Muscle layer of duodenum (tissue), 2 donors: Measurements from ENCODE around the gene CACNG4.

Experiments used
- H3K27ac ChIP-seq: one replicate; pipeline ENCODE4 v1.7.0; 2013; ENCODE audit warnings: mild to moderate bottlenecking, low read length
- H3K27me3 ChIP-seq: one replicate; pipeline ENCODE4 v1.7.0; 2013; ENCODE audit warnings: low read depth, mild to moderate bottlenecking, control low read depth, low read length
- H3K36me3 ChIP-seq, 2 donors: one replicate each; pipeline ENCODE4 v1.7.0; 2013; ENCODE audit warnings: low read length in 2 of 2, control low read depth in 1 of 2, mild to moderate bottlenecking in 1 of 2; ENCODE audit not compliant: insufficient read depth in 2 of 2, control insufficient read depth in 1 of 2
- H3K4me1 ChIP-seq, 2 donors: one replicate each; pipeline ENCODE4 v1.7.0; 2013; ENCODE audit warnings: low read length in 2 of 2, mild to moderate bottlenecking in 2 of 2, control low read depth in 1 of 2, moderate library complexity in 1 of 2; ENCODE audit not compliant: insufficient read depth in 2 of 2, control insufficient read depth in 1 of 2
- H3K4me3 ChIP-seq, 2 donors: one replicate each; pipeline ENCODE4 v1.7.0; 2013; ENCODE audit warnings: low read length in 2 of 2, low read depth in 1 of 2, mild to moderate bottlenecking in 1 of 2
- H3K9me3 ChIP-seq, 2 donors: one replicate each; pipeline ENCODE4 v1.7.0; 2013; ENCODE audit warnings: low read length in 2 of 2, control low read depth in 1 of 2, mild to moderate bottlenecking in 1 of 2; ENCODE audit not compliant: control insufficient read depth in 1 of 2
- donor health status: healthy.

Gene CACNG4

DNA sequence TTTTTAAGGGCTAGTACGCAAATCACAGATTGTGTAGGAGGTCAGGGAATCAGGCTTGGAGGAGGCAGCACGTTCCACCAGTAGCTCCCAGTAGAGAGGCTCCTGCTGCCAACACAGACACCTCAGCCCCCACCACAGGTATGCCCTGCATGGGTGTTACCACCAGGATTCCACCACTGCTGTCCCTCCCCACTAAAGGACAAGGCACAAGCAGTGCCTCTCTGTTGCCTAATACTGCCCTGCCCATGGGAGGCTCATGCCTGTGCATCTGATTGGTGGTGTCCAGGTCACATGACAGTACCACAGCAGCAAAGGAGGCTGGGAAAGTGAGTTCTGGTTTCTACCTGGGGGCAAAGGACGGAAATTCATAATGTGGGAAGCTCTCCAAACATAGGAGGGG lies 33.6 kb upstream of the CACNG4 start:
- Histone ChIP-seq H3K4me1 (no peaks in the 10 kb centered on the region), H3K9me3 (no peaks in the 10 kb centered on the region), H3K36me3 (no peaks in the 10 kb centered on the region), H3K4me3 (no peak overlapping the region), H3K27ac (no peak overlapping the region), H3K27me3 (no peaks in the 10 kb centered on the region)

DNA sequence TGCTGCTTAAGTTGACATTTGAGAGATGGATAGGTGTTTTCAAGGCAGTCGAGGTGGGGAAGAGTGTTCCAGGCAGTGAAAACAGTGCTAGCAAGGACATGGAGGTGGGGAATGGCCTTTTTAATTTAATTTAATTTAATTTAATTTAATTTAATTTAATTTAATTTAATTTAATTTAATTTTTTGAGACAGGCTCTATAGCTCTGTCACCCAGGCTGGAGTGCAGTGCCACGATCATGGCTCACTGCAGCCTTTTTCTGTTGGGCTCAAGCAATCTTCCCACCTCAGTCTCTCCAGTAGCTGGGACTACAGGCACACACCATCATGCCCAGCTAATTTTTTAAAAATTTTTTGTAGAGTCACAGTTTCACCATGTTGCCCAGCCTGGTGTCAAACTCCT lies 32.2 kb upstream of the CACNG4 start:
- H3K9me3 ChIP-seq, result no peaks in the 10 kb centered on the region
- H3K4me1 ChIP-seq, result no peaks in the 10 kb centered on the region
- H3K27me3 ChIP-seq, result no peaks in the 10 kb centered on the region
- H3K27ac ChIP-seq, result no peak overlapping the region
- H3K36me3 ChIP-seq, result no peaks in the 10 kb centered on the region
- no peak overlapping the region for H3K4me3 ChIP-seq

DNA sequence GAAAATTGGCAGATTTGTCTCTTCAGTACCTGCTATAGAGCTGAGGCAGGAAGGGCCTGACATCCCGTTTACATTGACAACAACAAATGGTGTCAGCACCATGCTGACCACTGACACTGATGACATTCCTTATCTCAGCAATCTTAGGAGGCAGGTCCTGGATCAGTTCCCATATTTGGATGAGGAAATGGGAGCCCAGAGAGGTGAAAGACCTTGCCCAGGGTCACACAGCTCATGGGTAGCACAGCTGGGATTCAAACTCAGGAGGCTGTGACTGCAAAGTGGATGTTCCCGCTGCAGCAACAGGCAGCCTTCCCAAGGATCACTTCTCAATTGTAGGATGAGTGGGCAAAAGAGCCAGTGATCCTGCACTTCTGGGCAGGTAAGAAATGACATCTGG lies 30.5 kb upstream of the CACNG4 start:
- Histone ChIP-seq H3K36me3 (no peaks in the 10 kb centered on the region), H3K9me3 (no peaks in the 10 kb centered on the region), H3K27me3 (no peaks in the 10 kb centered on the region), H3K4me1 (no peaks in the 10 kb centered on the region), H3K27ac (no peak overlapping the region), H3K4me3 (no peak overlapping the region)

DNA sequence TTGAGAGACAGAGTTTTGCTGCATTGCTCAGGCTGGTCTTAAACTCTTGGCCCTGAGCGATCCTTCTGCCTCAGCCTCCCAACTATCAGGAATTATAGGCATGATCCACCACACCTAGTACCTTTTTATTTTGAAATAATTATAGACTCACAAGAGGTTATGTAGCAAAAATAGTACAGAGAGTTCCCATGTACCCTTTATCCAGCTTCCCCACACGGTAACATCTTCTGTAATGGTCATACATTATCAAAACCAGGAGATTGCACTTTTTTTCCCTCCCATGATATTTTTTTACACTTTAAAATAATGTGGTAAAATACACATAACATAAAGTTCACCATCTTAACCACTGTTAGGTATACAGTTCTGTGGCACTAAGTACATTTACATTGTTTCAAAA lies 28.8 kb upstream of the CACNG4 start:
- no peak overlapping the region for H3K27ac ChIP-seq
- no peaks in the 10 kb centered on the region for H3K27me3 ChIP-seq
- H3K36me3 ChIP-seq, result no peaks in the 10 kb centered on the region
- H3K9me3 ChIP-seq, result no peaks in the 10 kb centered on the region
- H3K4me3 ChIP-seq, result no peak overlapping the region
- H3K4me1 ChIP-seq, result no peaks in the 10 kb centered on the region

DNA sequence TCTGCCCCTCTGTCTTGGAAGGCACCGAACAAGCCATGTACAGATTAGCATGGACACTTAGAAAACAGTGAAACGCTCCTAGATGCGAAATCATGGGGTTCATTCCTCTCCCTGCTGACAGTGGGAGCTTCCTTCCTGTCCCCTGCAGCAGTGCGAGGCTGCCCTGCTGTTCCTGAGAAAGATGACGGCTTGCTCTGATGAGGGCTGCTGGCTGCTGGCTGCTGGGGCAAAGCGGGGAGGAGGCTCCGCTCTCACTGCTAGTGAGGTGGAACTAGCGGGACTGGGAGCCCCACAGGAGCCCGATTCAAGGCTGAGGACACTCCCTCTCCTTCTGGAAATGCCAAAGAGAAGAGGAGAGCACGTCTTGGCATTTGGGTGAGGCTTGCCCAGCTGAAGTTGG lies 25.9 kb upstream of the CACNG4 start:
- Histone ChIP-seq H3K27ac (no peak overlapping the region), H3K4me3 (no peak overlapping the region), H3K27me3 (no peaks in the 10 kb centered on the region), H3K9me3 (no peaks in the 10 kb centered on the region), H3K4me1 (no peaks in the 10 kb centered on the region), H3K36me3 (no peaks in the 10 kb centered on the region)

DNA sequence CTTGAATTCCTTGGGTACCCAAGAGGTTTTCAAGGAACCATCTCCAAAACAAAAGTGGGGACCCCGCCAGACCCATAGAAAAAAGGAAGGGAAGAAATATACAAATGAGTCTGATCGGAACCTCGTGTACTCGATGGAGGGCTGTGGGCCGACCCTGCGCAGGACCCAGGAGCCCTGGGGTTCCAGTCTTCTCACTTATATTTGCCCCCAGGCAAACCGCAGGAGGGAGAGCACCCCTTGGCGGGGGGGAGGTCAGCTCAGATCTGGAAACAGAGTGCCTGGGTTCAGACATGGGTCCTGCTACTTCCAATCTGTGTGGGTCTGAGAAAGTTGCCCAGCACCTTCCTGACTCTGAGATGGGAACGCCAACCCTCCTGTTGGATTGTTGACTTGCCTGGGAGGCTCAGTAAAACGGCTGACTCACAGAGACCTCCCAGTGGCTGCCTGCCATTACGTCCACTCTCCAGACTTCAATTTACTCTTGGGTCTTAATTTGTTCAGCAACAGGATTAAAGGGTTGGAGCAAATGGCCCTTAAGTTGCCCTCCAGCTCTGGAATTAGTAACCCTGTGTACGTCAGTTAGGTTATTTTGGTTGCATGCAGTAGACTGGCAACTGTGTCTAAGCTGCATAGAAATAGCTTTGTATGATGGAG lies 24.9 kb upstream of the CACNG4 start:
- Histone ChIP-seq H3K4me1 (peaks cover 0 to 3% of the 10 kb centered on the region in 2 donors), H3K36me3 (no peaks in the 10 kb centered on the region), H3K27ac (no peak overlapping the region), H3K27me3 (no peaks in the 10 kb centered on the region), H3K4me3 (no peak overlapping the region), H3K9me3 (no peaks in the 10 kb centered on the region)

DNA sequence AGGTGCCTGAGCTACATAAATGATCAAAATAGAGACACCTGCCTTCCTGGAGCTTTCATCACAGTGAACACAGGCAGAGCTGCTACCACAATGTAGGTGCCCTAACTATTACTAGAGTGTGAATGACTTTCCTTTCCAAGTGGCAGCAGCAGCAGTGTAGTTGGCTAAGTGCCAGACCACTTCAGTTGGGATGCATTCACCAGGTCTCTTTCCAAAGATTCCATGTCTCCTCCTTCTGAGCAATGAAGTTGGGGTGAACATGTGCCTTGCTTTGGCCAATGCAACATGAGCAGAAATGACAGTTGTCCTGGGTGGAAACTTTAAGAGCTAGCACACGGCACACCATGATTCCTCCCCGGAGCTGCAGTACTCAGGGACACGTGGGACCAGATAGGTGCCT lies 23.3 kb upstream of the CACNG4 start:
- Histone ChIP-seq H3K36me3 (no peaks in the 10 kb centered on the region), H3K4me1 (peaks cover 0 to 4% of the 10 kb centered on the region in 2 donors), H3K27me3 (peaks cover 8% of the 10 kb centered on the region), H3K9me3 (no peaks in the 10 kb centered on the region), H3K27ac (no peak overlapping the region), H3K4me3 (no peak overlapping the region)

DNA sequence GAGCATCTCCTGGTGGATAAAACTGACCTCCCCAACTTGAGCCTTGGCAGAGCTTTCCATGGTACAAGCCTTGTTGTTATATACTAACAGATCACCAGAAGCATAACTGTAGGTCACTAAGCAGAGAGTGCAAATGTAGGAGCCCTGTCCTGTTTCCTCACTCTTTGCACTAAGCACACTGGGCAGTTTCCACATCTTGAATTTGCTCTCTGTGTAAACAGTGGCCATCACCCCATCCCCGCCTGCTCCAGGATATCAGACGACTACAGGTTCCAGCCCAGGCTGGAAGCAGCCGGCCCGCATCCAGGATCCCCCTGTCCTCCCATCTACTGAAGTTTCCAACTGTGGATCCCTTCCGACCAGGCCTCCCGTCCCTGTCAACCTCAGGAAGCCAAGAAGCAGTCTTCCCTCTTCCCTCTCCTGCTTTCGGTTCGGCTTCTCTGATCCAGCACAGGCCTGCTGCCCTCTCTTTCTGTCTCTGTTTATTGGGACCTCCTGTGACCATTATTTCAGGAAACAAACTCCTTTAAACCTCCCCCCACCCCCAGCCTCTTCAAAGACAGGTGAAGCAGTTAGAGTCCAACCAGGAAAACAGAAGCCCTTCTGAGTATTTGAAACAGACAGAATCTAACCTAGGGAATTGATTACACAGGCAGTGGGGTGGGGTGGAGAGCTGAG lies 22.6 kb upstream of the CACNG4 start:
- no peak overlapping the region for H3K4me3 ChIP-seq
- H3K9me3 ChIP-seq, result no peaks in the 10 kb centered on the region
- H3K27me3 ChIP-seq, result peaks cover 8% of the 10 kb centered on the region
- H3K36me3 ChIP-seq, result no peaks in the 10 kb centered on the region
- peaks cover 0 to 4% of the 10 kb centered on the region in 2 donors for H3K4me1 ChIP-seq
- H3K27ac ChIP-seq, result no peak overlapping the region

DNA sequence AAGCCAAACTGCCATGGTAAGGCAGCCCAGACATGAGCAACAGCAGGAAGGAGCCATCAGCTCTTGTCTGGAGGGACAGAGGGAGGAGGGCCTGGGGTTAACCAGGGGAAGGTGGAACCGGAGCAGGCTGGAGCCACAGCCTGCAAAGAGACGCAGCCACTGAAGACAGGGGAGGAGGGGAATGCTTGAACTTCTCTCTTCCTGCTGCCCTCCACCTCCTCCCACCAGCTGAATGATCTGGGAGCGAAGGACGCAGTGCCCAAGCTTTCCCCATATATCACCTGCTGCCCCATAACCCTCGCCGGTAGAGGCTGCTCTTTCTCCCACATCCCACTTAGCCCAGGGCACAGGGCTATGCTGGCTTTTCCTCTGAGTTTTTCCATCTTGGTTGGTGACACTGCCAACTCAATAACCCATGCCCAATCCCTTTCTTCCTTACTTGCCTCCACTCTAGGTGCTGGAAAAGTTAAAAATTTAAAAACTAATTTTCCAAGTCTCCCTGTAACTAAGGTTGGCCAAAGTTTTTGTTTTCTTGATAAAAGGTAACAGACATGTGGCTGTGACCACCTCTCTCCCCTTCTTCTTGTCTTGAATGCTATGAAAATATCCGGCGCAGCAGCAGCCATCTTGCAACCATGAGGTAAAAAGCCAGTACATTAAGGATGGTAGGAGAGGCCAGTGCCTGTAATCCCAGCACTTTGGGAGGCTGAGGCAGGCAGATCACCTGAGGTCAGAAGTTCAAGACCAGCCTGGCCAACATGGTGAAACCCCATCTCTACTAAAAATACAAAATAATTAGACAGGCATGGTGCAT lies 21.8 kb upstream of the CACNG4 start:
- H3K27me3 ChIP-seq, result peaks cover 8% of the 10 kb centered on the region
- H3K4me1 ChIP-seq, result peaks cover 0 to 4% of the 10 kb centered on the region in 2 donors
- H3K36me3 ChIP-seq, result no peaks in the 10 kb centered on the region
- no peak overlapping the region for H3K27ac ChIP-seq
- no peak overlapping the region for H3K4me3 ChIP-seq
- H3K9me3 ChIP-seq, result no peaks in the 10 kb centered on the region

DNA sequence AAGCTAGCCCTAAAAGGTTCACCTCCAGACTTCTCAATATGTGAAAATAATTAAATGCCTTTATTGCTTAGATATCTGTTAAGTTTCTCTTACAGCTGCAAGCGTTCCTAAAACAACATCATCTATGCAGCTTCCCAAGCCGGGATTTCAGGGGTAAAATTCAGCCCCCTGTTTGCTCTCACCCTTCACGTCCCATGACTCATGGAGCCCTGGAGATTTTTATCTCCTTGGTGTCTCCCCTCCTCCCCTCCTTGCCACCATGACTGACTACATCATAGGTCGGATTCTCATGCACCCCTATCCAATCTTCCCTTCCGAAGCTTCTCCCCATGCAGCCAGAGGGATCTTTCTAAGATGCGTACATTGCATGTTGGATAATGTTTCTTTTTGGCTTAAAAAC lies 21.0 kb upstream of the CACNG4 start:
- Histone ChIP-seq H3K4me3 (no peak overlapping the region), H3K36me3 (no peaks in the 10 kb centered on the region), H3K9me3 (no peaks in the 10 kb centered on the region), H3K4me1 (peaks cover 0 to 4% of the 10 kb centered on the region in 2 donors), H3K27me3 (peaks cover 8% of the 10 kb centered on the region), H3K27ac (no peak overlapping the region)

DNA sequence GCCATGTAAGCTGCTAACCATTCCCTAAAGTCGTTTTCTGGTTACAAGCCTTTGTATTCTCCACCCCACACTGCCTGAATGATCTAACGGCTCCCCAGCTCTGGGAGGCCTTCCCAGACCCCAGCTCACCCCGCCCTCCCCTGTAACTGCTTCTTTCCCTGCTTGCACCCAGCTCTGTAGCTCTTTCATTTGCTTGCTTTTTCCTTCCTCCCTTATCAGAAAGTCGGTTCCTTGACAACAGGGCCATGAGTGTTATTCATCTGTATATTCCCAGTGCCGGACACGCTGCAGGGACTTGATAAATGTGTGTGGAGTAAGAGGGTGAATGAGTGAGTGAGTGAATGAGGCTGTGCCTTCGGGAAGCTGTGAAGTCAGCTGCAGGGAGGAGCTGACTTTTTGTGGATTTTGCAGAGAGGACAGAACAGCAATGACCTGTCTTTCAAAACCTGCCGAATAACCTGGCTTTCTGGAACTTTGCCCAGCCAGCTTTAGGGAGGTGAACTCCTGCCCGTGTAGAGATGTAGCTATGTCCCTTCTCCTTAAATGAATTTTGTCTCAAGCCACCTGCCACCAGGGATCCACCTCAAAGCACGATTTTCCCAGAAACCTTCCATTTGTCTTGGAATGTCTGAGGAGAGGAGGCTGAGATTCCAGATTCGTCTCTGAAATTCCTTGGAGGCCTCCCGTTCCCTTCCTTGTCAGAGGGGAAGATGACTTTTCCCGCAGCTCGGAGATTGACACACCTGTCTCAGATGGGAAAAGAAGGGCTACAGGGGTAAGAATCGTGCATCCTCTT lies 20.0 kb upstream of the CACNG4 start:
- H3K4me1 ChIP-seq, result peaks cover 0 to 4% of the 10 kb centered on the region in 2 donors

More for the DNA sequence above, 20.0 kb upstream of the CACNG4 start:
- Histone ChIP-seq H3K4me3 (no peak overlapping the region), H3K9me3 (no peaks in the 10 kb centered on the region), H3K27me3 (peaks cover 8% of the 10 kb centered on the region), H3K27ac (no peak overlapping the region), H3K36me3 (no peaks in the 10 kb centered on the region)
